Measurements from ENCODE around the gene TMEM139.
"Not testable (repeated sequence)": the region's sequence is repeated elsewhere in the genome, so short reads cannot be mapped to it uniquely, and the experiment has no call there.

The TMEM139 gene

GRCh38 chr7:143287935-143288826 is 3.4 kb downstream of the TMEM139 start, which contains the start of gene CASP2:
Gene CASP2, plus strand, starts transcription at chr7:143288351. Its CDS starts 105 bp downstream, at chr7:143288456.
- DNase-seq (ENCODE audit: extremely low read depth in 1 of 2, low read depth in 1 of 2): peak; percentile 98 to 99

GRCh38 chr7:143288836-143289235 is 4.1 kb downstream of the TMEM139 start:
- DNase-seq (ENCODE audit: extremely low read depth in 1 of 2, low read depth in 1 of 2): no peak

GRCh38 chr7:143289421-143289820 is 4.7 kb downstream of the TMEM139 start:
- DNase-seq (ENCODE audit: extremely low read depth in 1 of 2, low read depth in 1 of 2): no peak

GRCh38 chr7:143289888-143290287 is 5.1 kb downstream of the TMEM139 start:
- not testable (repeated sequence) for DNase-seq (ENCODE audit: extremely low read depth in 1 of 2, low read depth in 1 of 2)

- no peak for DNase-seq (ENCODE audit: extremely low read depth in 1 of 2, low read depth in 1 of 2)
These were observed 5.5 kb downstream of the TMEM139 start for GRCh38 chr7:143290293-143290692.

DNA sequence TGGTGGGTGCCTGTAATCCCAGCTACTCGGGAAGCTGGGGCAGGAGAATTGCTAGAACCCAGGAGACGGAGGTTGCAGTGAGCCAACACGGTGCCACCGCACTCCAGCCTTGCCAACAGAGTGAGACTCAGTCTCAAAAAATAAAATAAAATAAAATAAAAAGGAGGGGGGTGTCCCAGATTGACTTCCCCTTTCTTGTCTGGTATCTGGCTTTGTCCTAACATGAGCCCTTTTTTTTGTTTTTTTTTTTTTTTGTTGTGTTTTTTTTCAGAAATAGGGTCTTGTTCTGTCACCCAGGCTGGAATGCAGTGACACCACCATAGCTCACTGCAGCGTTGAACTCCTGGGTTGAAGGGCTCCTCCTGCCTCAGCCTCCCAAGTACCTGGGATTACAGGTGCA is 8.1 kb downstream of the TMEM139 start:
- DNase-seq (ENCODE audit: extremely low read depth in 1 of 2, low read depth in 1 of 2): no peak

- DNase-seq (ENCODE audit: extremely low read depth in 1 of 2, low read depth in 1 of 2): no peak
These were observed 11.1 kb downstream of the TMEM139 start for GRCh38 chr7:143295870-143296269.

- no peak for DNase-seq (ENCODE audit: extremely low read depth in 1 of 2, low read depth in 1 of 2)
These were observed 11.9 kb downstream of the TMEM139 start for GRCh38 chr7:143296686-143297085.

DNA sequence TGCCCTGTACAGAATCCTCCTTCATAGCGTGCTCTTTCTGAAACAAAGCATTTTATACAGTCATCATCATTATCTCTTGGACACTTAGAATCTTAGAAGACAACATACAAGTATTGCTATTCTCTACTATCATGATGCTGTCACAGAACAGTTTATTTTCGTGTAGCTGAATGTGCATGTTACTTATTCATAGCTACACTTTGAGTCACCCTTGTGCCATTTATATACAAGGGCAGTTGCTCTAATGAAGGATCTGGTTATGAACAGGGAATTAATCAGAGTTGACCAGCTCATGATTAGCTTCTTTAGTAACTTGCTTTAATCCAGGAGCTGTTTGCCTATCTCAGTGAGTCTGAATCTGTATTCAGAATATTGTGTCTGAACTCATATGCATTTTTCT is 14.6 kb downstream of the TMEM139 start:
- no peak for DNase-seq (ENCODE audit: extremely low read depth in 1 of 2, low read depth in 1 of 2)

DNA sequence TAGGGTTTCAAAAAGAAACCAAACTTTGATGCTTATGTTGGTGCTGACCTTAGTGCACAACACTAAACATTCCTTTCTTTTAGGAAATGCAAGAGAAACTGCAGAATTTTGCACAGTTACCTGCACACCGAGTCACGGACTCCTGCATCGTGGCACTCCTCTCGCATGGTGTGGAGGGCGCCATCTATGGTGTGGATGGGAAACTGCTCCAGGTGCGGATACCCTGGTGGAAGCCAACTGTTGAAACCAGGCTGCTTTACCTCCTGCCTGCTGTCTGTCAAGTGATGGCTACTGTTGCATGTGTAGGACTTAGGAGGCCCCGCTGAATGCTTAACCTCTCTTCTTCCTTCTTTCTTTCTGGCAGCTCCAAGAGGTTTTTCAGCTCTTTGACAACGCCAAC is 15.1 kb downstream of the TMEM139 start:
- peak in 1 of 2 donors; percentile 28 for DNase-seq (ENCODE audit: extremely low read depth in 1 of 2, low read depth in 1 of 2)

GRCh38 chr7:143300959-143301935 is 16.5 kb downstream of the TMEM139 start:
- DNase-seq (ENCODE audit: extremely low read depth in 1 of 2, low read depth in 1 of 2): no peak

DNA sequence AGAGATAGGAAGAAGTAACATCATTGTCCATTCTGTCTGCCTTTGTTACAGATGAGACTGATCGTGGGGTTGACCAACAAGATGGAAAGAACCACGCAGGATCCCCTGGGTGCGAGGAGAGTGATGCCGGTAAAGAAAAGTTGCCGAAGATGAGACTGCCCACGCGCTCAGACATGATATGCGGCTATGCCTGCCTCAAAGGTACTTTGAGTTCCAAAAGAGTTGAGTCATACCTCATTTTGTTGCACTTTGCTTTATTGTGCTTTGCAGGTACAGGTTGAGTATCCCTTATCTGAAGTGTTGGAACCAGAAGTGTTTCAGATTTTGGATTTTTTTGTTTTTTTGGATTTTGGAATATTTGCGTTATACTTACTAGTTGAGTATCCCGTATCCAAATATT is 19.0 kb downstream of the TMEM139 start:
- no peak for DNase-seq (ENCODE audit: extremely low read depth in 1 of 2, low read depth in 1 of 2)

DNA sequence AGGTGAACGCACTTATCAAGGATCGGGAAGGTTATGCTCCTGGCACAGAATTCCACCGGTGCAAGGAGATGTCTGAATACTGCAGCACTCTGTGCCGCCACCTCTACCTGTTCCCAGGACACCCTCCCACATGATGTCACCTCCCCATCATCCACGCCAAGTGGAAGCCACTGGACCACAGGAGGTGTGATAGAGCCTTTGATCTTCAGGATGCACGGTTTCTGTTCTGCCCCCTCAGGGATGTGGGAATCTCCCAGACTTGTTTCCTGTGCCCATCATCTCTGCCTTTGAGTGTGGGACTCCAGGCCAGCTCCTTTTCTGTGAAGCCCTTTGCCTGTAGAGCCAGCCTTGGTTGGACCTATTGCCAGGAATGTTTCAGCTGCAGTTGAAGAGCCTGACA is 20.2 kb downstream of the TMEM139 start:
- DNase-seq (ENCODE audit: extremely low read depth in 1 of 2, low read depth in 1 of 2): no peak

GRCh38 chr7:143305423-143306070 is 20.8 kb downstream of the TMEM139 start:
- DNase-seq (ENCODE audit: extremely low read depth in 1 of 2, low read depth in 1 of 2): peak in 1 of 2 donors; percentile 66

- no peak for DNase-seq (ENCODE audit: extremely low read depth in 1 of 2, low read depth in 1 of 2)
These were observed 23.9 kb downstream of the TMEM139 start for GRCh38 chr7:143308632-143309031.

- DNase-seq (ENCODE audit: extremely low read depth in 1 of 2, low read depth in 1 of 2): no peak
These were observed 29.4 kb downstream of the TMEM139 start for GRCh38 chr7:143314127-143314526.

DNA sequence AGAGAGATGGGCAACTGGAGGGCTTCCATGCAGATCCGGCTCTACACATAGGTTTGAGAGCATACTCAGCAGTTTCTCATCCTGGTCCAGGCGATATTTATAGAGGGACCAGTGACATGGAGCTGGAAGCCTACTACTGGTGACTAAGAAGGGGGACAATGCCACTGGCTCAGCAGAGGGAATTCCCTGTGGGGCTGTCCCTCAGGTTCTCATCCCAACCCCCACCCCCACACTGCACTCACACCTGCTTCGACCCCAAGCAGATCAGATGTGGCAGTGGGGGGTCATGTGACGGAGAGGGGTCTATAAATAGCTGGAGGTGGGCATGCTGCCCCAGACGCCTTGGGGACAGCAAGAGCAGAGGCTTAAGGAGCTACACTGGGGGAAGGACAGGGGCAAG is 31.0 kb downstream of the TMEM139 start, which contains the start of gene CLCN1:
TSS of gene CLCN1 (plus strand) at position 336 of the 400 bp plus-strand sequence. CDS start 102 bp downstream, outside the sequence.
- DNase-seq (ENCODE audit: extremely low read depth in 1 of 2, low read depth in 1 of 2): no peak

DNA sequence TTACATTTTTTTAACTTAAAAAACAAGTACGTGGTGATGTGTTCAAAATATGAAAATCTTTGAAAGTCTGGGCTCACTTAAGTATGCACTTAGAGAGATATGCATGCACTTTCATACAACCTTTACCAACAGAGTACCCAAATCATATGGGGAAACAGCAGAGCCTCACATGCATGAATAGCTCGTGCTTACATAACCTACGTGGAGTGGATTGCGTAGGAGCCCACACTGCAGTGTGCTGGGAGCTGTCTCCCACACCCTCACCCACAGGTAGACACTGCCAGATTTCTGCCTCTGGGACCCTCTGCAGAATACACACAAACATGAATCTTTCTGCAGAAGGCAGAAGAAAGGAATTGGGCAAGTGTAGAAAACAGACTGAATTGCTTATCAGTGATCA is 31.7 kb downstream of the TMEM139 start:
- no peak for DNase-seq (ENCODE audit: extremely low read depth in 1 of 2, low read depth in 1 of 2)

DNA sequence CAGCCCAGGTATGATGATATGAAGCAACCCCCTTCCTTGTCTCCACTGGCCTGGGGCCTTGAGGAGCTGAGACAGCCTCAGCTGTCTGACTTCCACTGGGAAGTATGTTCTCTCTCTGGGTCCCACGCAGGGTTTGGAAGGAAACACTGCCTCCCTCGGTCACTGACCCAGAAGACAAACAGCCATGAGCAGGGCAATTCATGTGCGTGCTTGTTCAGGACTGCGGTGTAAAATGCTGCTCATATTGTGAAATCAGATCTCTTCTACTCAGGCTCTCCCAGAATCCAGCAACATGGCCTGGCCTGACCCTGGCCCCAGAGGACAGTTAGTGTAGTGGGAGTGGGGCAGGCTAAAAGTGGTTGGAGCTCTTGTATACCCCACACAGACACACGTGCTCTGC is 33.9 kb downstream of the TMEM139 start:
- no peak for DNase-seq (ENCODE audit: extremely low read depth in 1 of 2, low read depth in 1 of 2)

DNA sequence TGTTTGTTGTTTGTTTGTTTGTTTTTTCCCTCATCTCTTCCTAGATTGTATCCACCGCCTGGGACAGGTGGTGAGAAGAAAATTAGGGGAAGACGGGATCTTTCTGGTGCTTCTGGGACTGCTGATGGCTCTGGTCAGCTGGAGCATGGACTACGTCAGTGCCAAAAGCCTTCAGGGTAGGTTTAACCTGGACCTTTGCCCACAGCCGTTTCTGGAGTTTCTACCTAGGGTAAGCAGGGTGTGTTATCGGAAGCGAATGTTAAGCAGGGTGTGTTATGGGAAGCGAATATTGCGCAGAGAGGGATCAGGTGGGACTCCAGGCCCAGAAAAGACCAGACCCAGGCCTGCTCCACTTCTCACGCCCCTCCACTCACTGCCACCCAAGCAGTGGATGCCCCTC is 35.9 kb downstream of the TMEM139 start:
- DNase-seq (ENCODE audit: extremely low read depth in 1 of 2, low read depth in 1 of 2): no peak

- DNase-seq (ENCODE audit: extremely low read depth in 1 of 2, low read depth in 1 of 2): no peak
These were observed 36.5 kb downstream of the TMEM139 start for GRCh38 chr7:143321242-143321641.

Data from stimulated activated CD8-positive, alpha-beta memory T cell treated with anti-CD3 and anti-CD28 coated beads, Interleukin-7, amount 100 ng/mL, for 48 hours (primary cell).